ENCODE measurements around the gene DNAI2. TPM values are rescaled to one million over a fixed set of nuclear protein-coding genes. Genes with fewer than 3 reads are reported as not detected.

Gene DNAI2
- total RNA-seq, 4 donors from 2014 or later: not detected

GRCh38 chr17:74307984-74308773 is 34.1 kb downstream of the DNAI2 start:
- no peaks in the 10 kb centered on the region for H3K27me3 ChIP-seq
- no peaks in the 10 kb centered on the region for H3K4me1 ChIP-seq
- DNase-seq (no peak), ATAC-seq (no peak)
- in situ Hi-C loops (cut with MboI; ENCODE audit: low sequenced_read_pairs in 4 of 4): loop anchor here in 1 of 4 donors (10.0 kb wide), 1 partner anchor 57 kb away; the partner anchor contains the start of genes BTBD17 and GPR142
- no peaks in the 10 kb centered on the region for H3K9me3 ChIP-seq
- no peak overlapping the region for H3K27ac ChIP-seq
- no peaks in the 10 kb centered on the region for H3K36me3 ChIP-seq
- intact Hi-C loops (cut with DNase I; ENCODE audit: low total_unique reads): no loop called here
- no peak overlapping the region for H3K4me3 ChIP-seq
- no peak for TF ChIP-seq CTCF (IDR thresholded peaks at IDR 0.05 in 4 of 5, conservative IDR thresholded peaks at IDR 0.05 in 1 of 5)
- TF ChIP-seq POLR2A (IDR thresholded peaks at IDR 0.05): no peak

- intact Hi-C loops (cut with DNase I; ENCODE audit: low total_unique reads): no loop called here
- Histone ChIP-seq H3K9me3 (no peaks in the 10 kb centered on the region), H3K27ac (no peak overlapping the region), H3K4me3 (no peak overlapping the region), H3K4me1 (no peaks in the 10 kb centered on the region), H3K36me3 (no peaks in the 10 kb centered on the region), H3K27me3 (no peaks in the 10 kb centered on the region)
- no peak for TF ChIP-seq POLR2A (IDR thresholded peaks at IDR 0.05)
- no peak for TF ChIP-seq CTCF (IDR thresholded peaks at IDR 0.05 in 4 of 5, conservative IDR thresholded peaks at IDR 0.05 in 1 of 5)
- ATAC-seq (no peak), DNase-seq (no peak)
- in situ Hi-C loops (cut with MboI; ENCODE audit: low sequenced_read_pairs in 4 of 4): loop anchor here in 1 of 4 donors (10.0 kb wide), 1 partner anchor 55 kb away; the partner anchor contains the start of genes BTBD17 and GPR142
These were observed 35.9 kb downstream of the DNAI2 start for GRCh38 chr17:74309902-74310301.

- ATAC-seq: no peak
- in situ Hi-C loops (cut with MboI; ENCODE audit: low sequenced_read_pairs in 4 of 4) (no loop called here), intact Hi-C loops (cut with DNase I; ENCODE audit: low total_unique reads) (no loop called here)
- Histone ChIP-seq H3K9me3 (no peaks in the 10 kb centered on the region), H3K4me1 (no peaks in the 10 kb centered on the region), H3K27ac (no peak overlapping the region), H3K4me3 (no peak overlapping the region), H3K36me3 (no peaks in the 10 kb centered on the region), H3K27me3 (no peaks in the 10 kb centered on the region)
- DNase-seq: no peak
- TF ChIP-seq POLR2A (IDR thresholded peaks at IDR 0.05): no peak
- no peak for TF ChIP-seq CTCF (IDR thresholded peaks at IDR 0.05 in 4 of 5, conservative IDR thresholded peaks at IDR 0.05 in 1 of 5)
These were observed 40.8 kb downstream of the DNAI2 start for GRCh38 chr17:74314877-74315276.

- Histone ChIP-seq H3K36me3 (no peaks in the 10 kb centered on the region), H3K4me1 (no peaks in the 10 kb centered on the region), H3K4me3 (no peak overlapping the region), H3K27ac (no peak overlapping the region), H3K9me3 (no peaks in the 10 kb centered on the region), H3K27me3 (no peaks in the 10 kb centered on the region)
- DNase-seq (no peak), ATAC-seq (no peak)
- TF ChIP-seq POLR2A (IDR thresholded peaks at IDR 0.05): no peak
- TF ChIP-seq CTCF (IDR thresholded peaks at IDR 0.05 in 4 of 5, conservative IDR thresholded peaks at IDR 0.05 in 1 of 5): no peak
- intact Hi-C loops (cut with DNase I; ENCODE audit: low total_unique reads): no loop called here
- in situ Hi-C loops (cut with MboI; ENCODE audit: low sequenced_read_pairs in 4 of 4): no loop called here
These were observed 42.2 kb downstream of the DNAI2 start for GRCh38 chr17:74316220-74316619.
